ENCODE data around the gene TMEM245. TPM values are rescaled to one million over a fixed set of nuclear protein-coding genes. Genes with fewer than 3 reads are reported as not detected.

The TMEM245 gene
- total and polyA plus RNA-seq, 2 donors (not counting 3 experiments of a cell fraction or from before 2014, with no cell fraction given), result 44.2 to 48.0 TPM

DNA sequence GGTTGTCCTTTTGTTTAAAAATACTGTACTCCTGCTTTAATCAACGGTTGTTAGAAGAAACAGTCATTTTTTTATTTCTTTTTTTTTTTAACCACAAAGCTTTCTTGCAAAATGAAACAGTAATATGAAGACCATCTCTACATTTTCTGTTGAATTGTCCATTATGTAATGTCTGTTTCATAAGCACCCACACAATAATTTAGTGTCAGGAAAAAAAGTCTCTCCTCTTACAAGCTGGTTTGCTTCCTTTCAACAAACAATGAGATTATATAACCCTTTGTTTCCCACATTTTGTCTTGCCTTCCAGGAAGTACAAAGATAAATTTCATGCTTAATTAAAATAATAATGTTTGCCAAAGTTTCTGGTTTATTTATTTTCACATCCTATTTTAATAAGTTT is 123.1 kb downstream of the TMEM245 start:
- DNase-seq (ENCODE audit: low read depth, low spot score) (no peak), FAIRE-seq (no peak)
- dilution Hi-C loops (cut with MboI; ENCODE audit: extremely low pct_ligation_motif_present, low sequenced_read_pairs), result no loop called here
- Histone ChIP-seq H3K4me2 (ENCODE audit: insufficient read depth, low read length) (no peak overlapping the region), H3K27me3 (ENCODE audit: control insufficient read depth in 2 of 2, insufficient read depth in 2 of 2, low read length in 2 of 2) (no peaks in the 10 kb centered on the region), H3K36me3 (ENCODE audit: control insufficient read depth in 2 of 2, extremely low read depth in 1 of 2, insufficient read depth in 2 of 2, low read length in 2 of 2) (no peaks in the 10 kb centered on the region), H3K9me1 (replicated peaks; ENCODE audit: control insufficient read depth, extremely low read depth, insufficient read depth, low read length) (no peaks in the 10 kb centered on the region), H3K4me3 (replicated peaks in 1 of 3; ENCODE audit: insufficient read depth in 1 of 3, low read depth in 1 of 3, low read length in 3 of 3) (no peak overlapping the region), H2AFZ (ENCODE audit: low read depth, low read length) (no peak overlapping the region), H3K9ac (replicated peaks; ENCODE audit: extremely low read depth, insufficient read depth, low read length) (no peak overlapping the region), H3K4me1 (ENCODE audit: control insufficient read depth, extremely low read depth, insufficient read depth, low read length) (peaks cover 45% of the 10 kb centered on the region), H3K9me3 (replicated peaks; ENCODE audit: control insufficient read depth, insufficient read depth, low read length) (no peaks in the 10 kb centered on the region), H4K20me1 (replicated peaks; ENCODE audit: control insufficient read depth, extremely low read depth, insufficient read depth, low read length) (no peaks in the 10 kb centered on the region), H3K79me2 (ENCODE audit: control insufficient read depth, insufficient read depth, low read length) (peaks cover 58% of the 10 kb centered on the region), H3K27ac (ENCODE audit: insufficient read depth, low read depth, low read length) (no peak overlapping the region)
- intact Hi-C loops (cut with micrococcal nuclease), result no loop called here
- no TSS peak for BruUV-seq (replicated peaks)
- TF ChIP-seq, protein P1, sequence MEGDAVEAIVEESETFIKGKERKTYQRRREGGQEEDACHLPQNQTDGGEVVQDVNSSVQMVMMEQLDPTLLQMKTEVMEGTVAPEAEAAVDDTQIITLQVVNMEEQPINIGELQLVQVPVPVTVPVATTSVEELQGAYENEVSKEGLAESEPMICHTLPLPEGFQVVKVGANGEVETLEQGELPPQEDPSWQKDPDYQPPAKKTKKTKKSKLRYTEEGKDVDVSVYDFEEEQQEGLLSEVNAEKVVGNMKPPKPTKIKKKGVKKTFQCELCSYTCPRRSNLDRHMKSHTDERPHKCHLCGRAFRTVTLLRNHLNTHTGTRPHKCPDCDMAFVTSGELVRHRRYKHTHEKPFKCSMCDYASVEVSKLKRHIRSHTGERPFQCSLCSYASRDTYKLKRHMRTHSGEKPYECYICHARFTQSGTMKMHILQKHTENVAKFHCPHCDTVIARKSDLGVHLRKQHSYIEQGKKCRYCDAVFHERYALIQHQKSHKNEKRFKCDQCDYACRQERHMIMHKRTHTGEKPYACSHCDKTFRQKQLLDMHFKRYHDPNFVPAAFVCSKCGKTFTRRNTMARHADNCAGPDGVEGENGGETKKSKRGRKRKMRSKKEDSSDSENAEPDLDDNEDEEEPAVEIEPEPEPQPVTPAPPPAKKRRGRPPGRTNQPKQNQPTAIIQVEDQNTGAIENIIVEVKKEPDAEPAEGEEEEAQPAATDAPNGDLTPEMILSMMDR (IDR thresholded peaks at IDR 0.05; ENCODE audit: extremely low read depth in 1 of 2, insufficient read depth in 1 of 2, low read depth in 1 of 2, low read length in 2 of 2), result no peak
- TF ChIP-seq, protein P2, sequence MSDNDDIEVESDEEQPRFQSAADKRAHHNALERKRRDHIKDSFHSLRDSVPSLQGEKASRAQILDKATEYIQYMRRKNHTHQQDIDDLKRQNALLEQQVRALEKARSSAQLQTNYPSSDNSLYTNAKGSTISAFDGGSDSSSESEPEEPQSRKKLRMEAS (IDR thresholded peaks at IDR 0.05; ENCODE audit: insufficient read depth, insufficient read length), result no peak
- TF ChIP-seq POLR2A (IDR thresholded peaks at IDR 0.05; ENCODE audit: low read depth, low read length) (no peak), FOS (IDR thresholded peaks at IDR 0.05; ENCODE audit: borderline replicate concordance, insufficient read depth, low read length) (no peak), POLR2AphosphoS5 (IDR thresholded peaks at IDR 0.05; ENCODE audit: insufficient read depth, low read depth, low read length) (no peak), GATA2 (IDR thresholded peaks at IDR 0.05; ENCODE audit: insufficient read depth, insufficient read length, low read depth, low read length) (no peak), EZH2 (IDR thresholded peaks at IDR 0.05; ENCODE audit: borderline replicate concordance, low read depth, low read length, severe bottlenecking) (no peak), MYC (IDR thresholded peaks at IDR 0.05; ENCODE audit: low read depth, low read length) (no peak), JUN (IDR thresholded peaks at IDR 0.05; ENCODE audit: borderline replicate concordance, insufficient read depth, insufficient read length, low read depth) (no peak)
- ChIA-PET POLR2A (no interaction called here), CTCF (interaction anchor here (1.2 to 2.0 kb wide), 3 partner anchors 15 to 44 kb away, joined by 3 to 7 read pairs (median 4); no protein-coding TSS in a partner anchor)
